ENCODE results near the gene FANCM.

The FANCM gene

GRCh38 chr14:45247427-45247826, 111.7 kb downstream of the FANCM start:
- H3K4me3 ChIP-seq (IDR thresholded peaks at IDR 0.05; ENCODE audit: insufficient read depth, low read depth, low read length), result no peak overlapping the region
- TF ChIP-seq CTCF (conservative IDR thresholded peaks at IDR 0.05; ENCODE audit: low read depth, low read length), result no peak
- no peak overlapping the region for H3K9ac ChIP-seq
- no peaks in the 10 kb centered on the region for H3K27me3 ChIP-seq (ENCODE audit: insufficient read depth, low read depth)
- peaks cover 81% of the 10 kb centered on the region for H3K79me2 ChIP-seq (ENCODE audit: insufficient read depth, low read depth)
- no peaks in the 10 kb centered on the region; the same call in 1 of the 2 replicates for H3K36me3 ChIP-seq (ENCODE audit: insufficient read depth)
- no peak overlapping the region for H3K4me2 ChIP-seq
- peaks cover 20% of the 10 kb centered on the region for H3K4me1 ChIP-seq (ENCODE audit: low read depth, poor library complexity, severe bottlenecking)
- no peaks in the 10 kb centered on the region for H4K20me1 ChIP-seq (ENCODE audit: insufficient read depth)
- H3K27ac ChIP-seq, result no peak overlapping the region
- H2AFZ ChIP-seq (ENCODE audit: low read depth), result no peak overlapping the region

GRCh38 chr14:45249856-45250575, 114.3 kb downstream of the FANCM start:
- Histone ChIP-seq H3K4me3 (IDR thresholded peaks at IDR 0.05; ENCODE audit: insufficient read depth, low read depth, low read length) (no peak overlapping the region), H3K4me2 (peak overlapping the region; percentile 39), H2AFZ (ENCODE audit: low read depth) (no peak overlapping the region), H3K79me2 (ENCODE audit: insufficient read depth, low read depth) (peaks cover 69% of the 10 kb centered on the region), H3K27ac (peak overlapping the region; percentile 32; the same call in 1 of the 2 replicates), H3K27me3 (ENCODE audit: insufficient read depth, low read depth) (no peaks in the 10 kb centered on the region), H4K20me1 (ENCODE audit: insufficient read depth) (no peaks in the 10 kb centered on the region), H3K4me1 (ENCODE audit: low read depth, poor library complexity, severe bottlenecking) (peaks cover 20% of the 10 kb centered on the region), H3K9ac (no peak overlapping the region), H3K36me3 (ENCODE audit: insufficient read depth) (no peaks in the 10 kb centered on the region; the same call in 1 of the 2 replicates)
- no peak for TF ChIP-seq CTCF (conservative IDR thresholded peaks at IDR 0.05; ENCODE audit: low read depth, low read length)
